Thyroid gland (tissue), 4 donors: ENCODE measurements around the gene MEN1.

Source experiments
- CTCF ChIP-seq, 6 experiments: fragments of 200-600 bp in 3 of 6; fragments of 450-650 bp in 3 of 6; sonication (generic) in 3 of 6; IDR thresholded peaks; one replicate each; pipeline ENCODE4 v1.5.1; 2016 to 2019; ENCODE audit warnings: antibody characterized with exemption in 6 of 6, mild to moderate bottlenecking in 2 of 6, inconsistent platforms in 1 of 6, moderate library complexity in 1 of 6
- POLR2A ChIP-seq, 2 donors: fragments of 450-650 bp; IDR thresholded peaks; one replicate each; pipeline ENCODE4 v1.6.1; 2017; ENCODE audit warnings: antibody characterized with exemption in 2 of 2, mild to moderate bottlenecking in 2 of 2, moderate library complexity in 1 of 2

- TF ChIP-seq CTCF (IDR thresholded peaks at IDR 0.05) (peak in 3 of 6 experiments; percentile 12 to 29 (median 24)), POLR2A (IDR thresholded peaks at IDR 0.05) (peak in 1 of 2 donors; percentile 35)
Observed at GRCh38 chr11:64803158-64803845, 7.0 kb downstream of the MEN1 start, which contains the start of gene MAP4K2.
